Right lobe of liver (tissue), 6 donors: ENCODE measurements around the gene RPS6KC1. TPM values are rescaled to one million over a fixed set of nuclear protein-coding genes. Genes with fewer than 3 reads are reported as not detected.

Experiments
- ATAC-seq, 4 donors: fragments of 200-7000 bp; cut with Tn5 transposase; one replicate each; pipeline ENCODE4 v1.9.1; 2020; ENCODE audit warnings: mild to moderate bottlenecking in 4 of 4, moderate library complexity in 4 of 4
- DNase-seq, 3 donors: peaks; one replicate each; pipeline ENCODE4 v3.0.0-alpha.2; 2020
- H3K27ac ChIP-seq, 3 donors: fragments of 200-600 bp; one replicate each; pipeline ENCODE4 v1.8.0; 2022
- H3K27me3 ChIP-seq, 2 donors: fragments of 200-600 bp; one replicate each; pipeline ENCODE4 v1.8.0; 2022
- H3K36me3 ChIP-seq, 4 donors: fragments of 200-600 bp; sonication (generic) in 1 of 4; one replicate each; pipeline versions ENCODE4 v1.5.1 to v1.8.0; 2017 to 2022; ENCODE audit warnings: control low read depth in 1 of 4
- H3K4me1 ChIP-seq, 4 donors: fragments of 200-600 bp; sonication (generic) in 1 of 4; one replicate each; pipeline versions ENCODE4 v1.5.1 to v1.8.0; 2017 to 2022; ENCODE audit warnings: control low read depth in 1 of 4
- H3K4me3 ChIP-seq, 3 donors: fragments of 200-600 bp; one replicate each; pipeline ENCODE4 v1.8.0; 2022
- H3K9me3 ChIP-seq, 4 donors: fragments of 200-600 bp; sonication (generic) in 1 of 4; one replicate each; pipeline versions ENCODE4 v1.5.1 to v1.8.0; 2017 to 2022; ENCODE audit warnings: control low read depth in 1 of 4
- POLR2A ChIP-seq: fragments of 450-650 bp; IDR thresholded peaks from one replicate; pipeline ENCODE4 v1.6.1; 2017; ENCODE audit warnings: antibody characterized with exemption, mild to moderate bottlenecking
- WGBS: methylation state at CpG from one replicate; pipeline ENCODE4 v1.1.6; 2018; ENCODE audit warnings: low coverage, low lambda C conversion rate; ENCODE audit not compliant: insufficient coverage; ENCODE audit errors: missing lambda C conversion rate; 5-methylcytosine and 5-hydroxymethylcytosine counted together
- intact Hi-C, 2 donors: fragments of 100-400 bp; cut with DNase I; formaldehyde crosslinking; loops; one replicate each; pipeline versions ENCODE4 v1.11.2 to v1.14.1; 2022
- total RNA-seq, 6 experiments: library from RNA; depleted of rRNA in 2 of 6; stranded (reverse); fragments of >200 nt in 2 of 6; fragmentation: NEBNext Ultra II Directional in 3 of 6; extraction: Animal tissue kit (Norgen Biotek cat#: 25700) in 3 of 6; gene quantifications; one replicate each; pipeline versions ENCODE4 v1.1.0 to v1.2.4, GENCODE V29; 2016 to 2023
- TF ChIP-seq, protein P1 (sequence below), 4 donors: fragments of 200-600 bp in 3 of 4; fragments of 450-650 bp in 1 of 4; IDR thresholded peaks; one replicate each; pipeline versions ENCODE4 v1.5.1 to v1.8.0; 2016 to 2022; ENCODE audit warnings: antibody characterized with exemption in 4 of 4, mild to moderate bottlenecking in 2 of 4
- donor health status: DM: no; HTN: yes; CAD: no.
- donor health status: DM: no; HTN: no; CAD: no.
- donor health status: DM: no; HTN: no; CAD: no.
- donor health status: DM: no; HTN: yes; CAD: no.
- donor health status: DM: no; HTN: yes; CAD: no.

Gene RPS6KC1
- total RNA-seq, 6 experiments from 2014 or later, result 7.7 to 9.1 (median 8.4) TPM

DNA sequence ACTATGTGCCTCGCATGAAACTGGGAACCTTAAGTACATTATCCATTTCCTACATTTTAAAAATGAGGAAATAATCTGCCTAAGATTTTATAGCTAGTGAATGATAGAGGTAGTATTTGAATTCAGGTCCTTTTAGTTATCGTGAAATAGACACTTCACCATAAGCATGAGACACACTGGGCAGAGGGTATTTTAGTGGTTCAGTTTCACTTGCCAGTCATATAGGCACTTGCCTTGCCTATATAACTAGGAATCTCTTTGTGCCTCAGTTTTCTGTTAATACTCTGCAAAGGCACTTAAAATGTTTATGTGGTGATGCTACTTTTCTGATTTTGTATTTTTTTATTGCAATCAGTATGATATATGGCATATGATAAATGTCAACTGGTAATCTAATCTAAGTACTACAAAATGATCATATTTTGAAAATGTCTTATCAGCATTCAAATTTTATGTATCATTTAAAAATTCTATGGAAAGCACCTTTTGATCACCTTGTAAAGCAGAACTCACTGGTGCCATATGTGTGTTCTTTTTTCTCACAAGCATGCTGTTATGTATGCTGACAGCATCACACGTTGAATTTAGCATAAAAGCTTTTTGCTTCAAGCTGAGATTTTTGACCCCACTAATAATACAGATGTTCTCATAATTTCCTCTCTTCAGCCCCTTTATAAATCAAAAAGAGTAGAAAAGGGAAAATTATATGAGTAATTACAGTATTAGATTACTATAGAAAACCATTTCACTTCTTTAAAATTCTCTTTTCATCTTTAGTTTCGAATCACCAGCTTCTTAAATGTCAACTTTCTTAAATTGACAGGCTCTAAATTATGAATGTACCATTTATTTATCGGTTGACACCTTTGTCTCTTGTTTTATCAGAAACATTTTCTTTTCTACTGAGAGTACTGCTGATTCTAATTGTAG, 52.6 kb downstream of the RPS6KC1 start:
- Histone ChIP-seq H3K9me3 (no peaks in the 10 kb centered on the region), H3K4me1 (no peaks in the 10 kb centered on the region), H3K4me3 (no peak overlapping the region), H3K36me3 (no peaks in the 10 kb centered on the region), H3K27ac (no peak overlapping the region), H3K27me3 (no peaks in the 10 kb centered on the region)
- ATAC-seq (no peak), DNase-seq (no peak)
- intact Hi-C loops, result no loop called here
- WGBS, result 82% methylated on average over 5 of the region's 5 CpGs
- TF ChIP-seq POLR2A, result no peak
- TF ChIP-seq, protein P1, sequence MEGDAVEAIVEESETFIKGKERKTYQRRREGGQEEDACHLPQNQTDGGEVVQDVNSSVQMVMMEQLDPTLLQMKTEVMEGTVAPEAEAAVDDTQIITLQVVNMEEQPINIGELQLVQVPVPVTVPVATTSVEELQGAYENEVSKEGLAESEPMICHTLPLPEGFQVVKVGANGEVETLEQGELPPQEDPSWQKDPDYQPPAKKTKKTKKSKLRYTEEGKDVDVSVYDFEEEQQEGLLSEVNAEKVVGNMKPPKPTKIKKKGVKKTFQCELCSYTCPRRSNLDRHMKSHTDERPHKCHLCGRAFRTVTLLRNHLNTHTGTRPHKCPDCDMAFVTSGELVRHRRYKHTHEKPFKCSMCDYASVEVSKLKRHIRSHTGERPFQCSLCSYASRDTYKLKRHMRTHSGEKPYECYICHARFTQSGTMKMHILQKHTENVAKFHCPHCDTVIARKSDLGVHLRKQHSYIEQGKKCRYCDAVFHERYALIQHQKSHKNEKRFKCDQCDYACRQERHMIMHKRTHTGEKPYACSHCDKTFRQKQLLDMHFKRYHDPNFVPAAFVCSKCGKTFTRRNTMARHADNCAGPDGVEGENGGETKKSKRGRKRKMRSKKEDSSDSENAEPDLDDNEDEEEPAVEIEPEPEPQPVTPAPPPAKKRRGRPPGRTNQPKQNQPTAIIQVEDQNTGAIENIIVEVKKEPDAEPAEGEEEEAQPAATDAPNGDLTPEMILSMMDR (IDR thresholded peaks at IDR 0.05), result no peak

DNA sequence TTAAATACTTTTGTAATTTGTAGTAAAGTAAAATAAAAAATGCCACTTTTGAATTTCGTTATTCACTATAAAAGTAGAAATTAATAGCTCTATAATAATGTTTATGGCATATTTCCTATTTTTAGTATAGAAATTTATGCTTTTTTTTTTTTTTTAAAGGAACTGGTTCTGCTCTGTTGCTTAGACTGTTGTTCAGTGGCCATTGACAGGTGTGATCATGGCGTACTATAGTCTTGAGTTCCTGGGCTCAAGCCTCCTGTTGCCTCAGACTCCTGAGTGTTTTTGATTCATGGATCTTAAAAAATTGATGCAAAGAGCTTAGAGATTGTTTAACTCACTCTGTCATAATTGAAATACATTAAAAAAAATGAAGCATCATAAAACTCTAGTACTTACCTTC, 53.6 kb downstream of the RPS6KC1 start:
- no peak overlapping the region for H3K4me3 ChIP-seq
- WGBS, result 95% methylated on average over 2 of the region's 2 CpGs
- H3K36me3 ChIP-seq, result no peaks in the 10 kb centered on the region
- H3K27ac ChIP-seq, result no peak overlapping the region
- no peak for ATAC-seq
- H3K4me1 ChIP-seq, result no peaks in the 10 kb centered on the region
- no peak for DNase-seq
- H3K9me3 ChIP-seq, result no peaks in the 10 kb centered on the region
- TF ChIP-seq POLR2A, result no peak
- TF ChIP-seq, protein P1 (IDR thresholded peaks at IDR 0.05), result no peak
- intact Hi-C loops, result no loop called here
- H3K27me3 ChIP-seq, result no peaks in the 10 kb centered on the region

DNA sequence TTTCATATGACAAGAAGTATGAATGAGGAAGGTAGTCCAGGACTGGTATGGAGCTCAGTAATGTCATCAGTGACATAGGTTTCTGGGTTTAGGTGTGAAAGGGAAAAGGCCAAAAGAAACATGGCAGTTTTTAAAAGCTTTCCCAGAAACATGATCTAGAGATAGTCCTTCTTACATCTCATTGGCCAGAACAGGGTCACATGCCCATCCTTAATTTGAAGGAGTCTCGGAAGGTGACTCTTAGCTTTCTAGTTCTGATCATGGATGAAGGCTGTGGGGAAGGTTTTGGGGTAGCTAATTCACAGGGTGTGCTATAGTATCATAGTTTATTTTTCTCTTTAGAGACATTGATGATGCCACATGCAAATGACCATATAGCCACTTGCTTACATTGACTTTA, 55.3 kb downstream of the RPS6KC1 start:
- WGBS, result 100% methylated on average over 1 of the region's 1 CpG
- H3K4me1 ChIP-seq, result no peaks in the 10 kb centered on the region
- no peak overlapping the region for H3K4me3 ChIP-seq

DNA sequence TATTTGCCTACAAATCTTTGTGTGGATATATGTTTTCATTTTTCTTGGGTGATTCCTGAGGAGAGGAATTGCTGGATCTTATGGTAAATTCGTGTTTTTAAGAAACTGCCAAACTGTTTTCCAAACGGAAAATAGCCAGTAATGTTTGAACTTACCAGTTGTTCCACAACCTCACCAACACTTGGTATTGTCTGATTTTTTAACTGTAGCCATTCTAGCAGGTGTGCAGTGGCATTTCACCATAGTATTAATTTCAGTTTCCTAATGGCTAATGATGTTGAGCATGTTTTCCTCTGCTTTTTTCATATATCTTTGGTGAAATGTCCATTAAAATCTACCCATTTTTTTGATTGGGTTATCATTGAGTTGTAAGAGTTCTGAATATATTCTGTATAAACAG, 56.6 kb downstream of the RPS6KC1 start:
- WGBS, result 87% methylated on average over 2 of the region's 2 CpGs
- no peaks in the 10 kb centered on the region for H3K27me3 ChIP-seq
- H3K4me3 ChIP-seq, result no peak overlapping the region
- no peak overlapping the region for H3K27ac ChIP-seq
- H3K4me1 ChIP-seq, result no peaks in the 10 kb centered on the region
- DNase-seq (no peak), ATAC-seq (no peak)
- no peaks in the 10 kb centered on the region for H3K36me3 ChIP-seq
- intact Hi-C loops, result no loop called here
- no peaks in the 10 kb centered on the region for H3K9me3 ChIP-seq
- TF ChIP-seq, protein P1 (IDR thresholded peaks at IDR 0.05), result no peak
- TF ChIP-seq POLR2A, result no peak

More for the DNA sequence above, 55.3 kb downstream of the RPS6KC1 start:
- Histone ChIP-seq H3K36me3 (no peaks in the 10 kb centered on the region), H3K27me3 (no peaks in the 10 kb centered on the region), H3K9me3 (no peaks in the 10 kb centered on the region), H3K27ac (no peak overlapping the region)
- DNase-seq (no peak), ATAC-seq (no peak)
- TF ChIP-seq POLR2A, result no peak
- TF ChIP-seq, protein P1 (IDR thresholded peaks at IDR 0.05), result no peak
- intact Hi-C loops, result no loop called here
